Activated naive CD4-positive, alpha-beta T cell treated with anti-CD3 and anti-CD28 coated beads, Interleukin-2, amount 10 ng/mL, durations not matched to agents 5 hours and 36 hours (primary cell): Measurements from ENCODE around the gene TSPYL6. TPM values are rescaled to one million over a fixed set of nuclear protein-coding genes. Genes with fewer than 3 reads are reported as not detected.

Experiments
- total RNA-seq, 2 experiments: library from RNA; stranded (reverse); gene quantifications; one replicate each; pipeline ENCODE4 v1.2.3, GENCODE V29; 2021

Gene TSPYL6
- total RNA-seq = not detected

GRCh38 chr2:54256091-54256694, at the start of gene TSPYL6:
Gene TSPYL6 (minus strand): TSS chr2:54256229. CDS start chr2:54256151, 78 bp downstream.

Other genes with a start within 250 kb of the TSPYL6 start
- 10 to 100 TPM; 15.7 to 16.0 TPM for gene ACYP2, start 140.6 kb downstream of the TSPYL6 start, total RNA-seq
- 100 to 1,000 TPM; 190 to 204 TPM for gene SPTBN1, start 200.1 kb upstream of the TSPYL6 start, total RNA-seq